Measurements from ENCODE around the gene AOC3. TPM values are rescaled to one million over a fixed set of nuclear protein-coding genes. Genes with fewer than 3 reads are reported as not detected.

Gene AOC3
- polyA plus RNA-seq, 1 donor (not counting 4 experiments of a cell fraction or from before 2014, with no cell fraction given), result 0.22 TPM

DNA sequence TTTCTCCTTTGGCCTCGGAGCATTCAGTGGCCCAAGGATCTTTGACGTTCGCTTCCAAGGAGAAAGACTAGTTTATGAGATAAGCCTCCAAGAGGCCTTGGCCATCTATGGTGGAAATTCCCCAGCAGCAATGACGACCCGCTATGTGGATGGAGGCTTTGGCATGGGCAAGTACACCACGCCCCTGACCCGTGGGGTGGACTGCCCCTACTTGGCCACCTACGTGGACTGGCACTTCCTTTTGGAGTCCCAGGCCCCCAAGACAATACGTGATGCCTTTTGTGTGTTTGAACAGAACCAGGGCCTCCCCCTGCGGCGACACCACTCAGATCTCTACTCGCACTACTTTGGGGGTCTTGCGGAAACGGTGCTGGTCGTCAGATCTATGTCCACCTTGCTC, 1.4 kb downstream of the AOC3 start:
- Histone ChIP-seq H4K20me1 (ENCODE audit: control insufficient read depth, extremely low read depth, insufficient read depth, low read length) (no peaks in the 10 kb centered on the region), H3K4me3 (ENCODE audit: control insufficient read depth in 2 of 3, extremely low read depth in 1 of 3, insufficient read depth in 2 of 3, low read depth in 1 of 3, low read length in 3 of 3) (no peak overlapping the region), H3K9me3 (ENCODE audit: control insufficient read depth, low read depth, low read length) (no peaks in the 10 kb centered on the region), H3K9ac (ENCODE audit: control insufficient read depth, extremely low read depth, insufficient read depth, low read length) (no peak overlapping the region), H3K4me2 (ENCODE audit: control insufficient read depth, extremely low read depth, insufficient read depth, low read depth, low read length) (no peak overlapping the region), H2AFZ (ENCODE audit: control insufficient read depth, low read length) (no peak overlapping the region), H3K27me3 (ENCODE audit: control insufficient read depth, extremely low read depth, insufficient read depth, low read length) (no peaks in the 10 kb centered on the region), H3K4me1 (ENCODE audit: control insufficient read depth, extremely low read depth, insufficient read depth, low read length) (no peaks in the 10 kb centered on the region), H3K79me2 (ENCODE audit: control insufficient read depth, insufficient read depth, low read length) (no peaks in the 10 kb centered on the region), H3K27ac (ENCODE audit: control insufficient read depth, insufficient read depth, low read length) (no peak overlapping the region), H3K9me1 (ENCODE audit: control insufficient read depth, extremely low read depth, insufficient read depth, low read length) (no peaks in the 10 kb centered on the region), H3K36me3 (ENCODE audit: control insufficient read depth in 2 of 2, extremely low read depth in 1 of 2, insufficient read depth in 2 of 2, low read length in 2 of 2) (no peaks in the 10 kb centered on the region)
- DNase-seq (ENCODE audit: low read depth, low spot score), result no peak
- dilution Hi-C loops (cut with MboI; ENCODE audit: extremely low pct_ligation_motif_present, low sequenced_read_pairs), result no loop called here
- FAIRE-seq, result no peak
- TF ChIP-seq, protein P1, sequence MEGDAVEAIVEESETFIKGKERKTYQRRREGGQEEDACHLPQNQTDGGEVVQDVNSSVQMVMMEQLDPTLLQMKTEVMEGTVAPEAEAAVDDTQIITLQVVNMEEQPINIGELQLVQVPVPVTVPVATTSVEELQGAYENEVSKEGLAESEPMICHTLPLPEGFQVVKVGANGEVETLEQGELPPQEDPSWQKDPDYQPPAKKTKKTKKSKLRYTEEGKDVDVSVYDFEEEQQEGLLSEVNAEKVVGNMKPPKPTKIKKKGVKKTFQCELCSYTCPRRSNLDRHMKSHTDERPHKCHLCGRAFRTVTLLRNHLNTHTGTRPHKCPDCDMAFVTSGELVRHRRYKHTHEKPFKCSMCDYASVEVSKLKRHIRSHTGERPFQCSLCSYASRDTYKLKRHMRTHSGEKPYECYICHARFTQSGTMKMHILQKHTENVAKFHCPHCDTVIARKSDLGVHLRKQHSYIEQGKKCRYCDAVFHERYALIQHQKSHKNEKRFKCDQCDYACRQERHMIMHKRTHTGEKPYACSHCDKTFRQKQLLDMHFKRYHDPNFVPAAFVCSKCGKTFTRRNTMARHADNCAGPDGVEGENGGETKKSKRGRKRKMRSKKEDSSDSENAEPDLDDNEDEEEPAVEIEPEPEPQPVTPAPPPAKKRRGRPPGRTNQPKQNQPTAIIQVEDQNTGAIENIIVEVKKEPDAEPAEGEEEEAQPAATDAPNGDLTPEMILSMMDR (optimal IDR thresholded peaks at IDR 0.05 in 1 of 3, IDR thresholded peaks at IDR 0.05 in 1 of 3, conservative IDR thresholded peaks at IDR 0.05 in 1 of 3; ENCODE audit: extremely low read depth in 1 of 3, insufficient read depth in 2 of 3, low read length in 3 of 3), result no peak
- TF ChIP-seq EZH2 (IDR thresholded peaks at IDR 0.05; ENCODE audit: low read length), result no peak

DNA sequence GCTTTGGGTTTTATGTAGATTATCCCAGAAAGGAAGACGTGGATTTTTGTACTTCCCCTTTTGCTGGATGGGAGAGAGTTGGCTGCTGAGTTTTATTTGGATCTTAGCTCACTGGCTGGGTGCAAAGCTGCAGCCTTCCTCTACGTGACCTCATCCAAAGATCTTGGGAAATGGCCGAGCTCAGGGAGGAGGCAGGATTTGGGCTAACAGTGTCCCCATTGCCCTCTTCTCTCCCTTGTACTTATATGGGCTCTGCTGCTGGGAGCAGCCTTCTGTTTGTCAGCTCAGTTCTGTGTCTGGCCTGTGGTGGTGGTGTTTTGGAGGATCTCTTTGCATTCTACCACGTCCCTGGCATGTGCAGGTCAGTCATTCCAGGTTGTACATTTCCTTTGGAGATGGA, 2.0 kb downstream of the AOC3 start:
- no peaks in the 10 kb centered on the region for H3K9me1 ChIP-seq (ENCODE audit: control insufficient read depth, extremely low read depth, insufficient read depth, low read length)
- dilution Hi-C loops (cut with MboI; ENCODE audit: extremely low pct_ligation_motif_present, low sequenced_read_pairs), result no loop called here
- H4K20me1 ChIP-seq (ENCODE audit: control insufficient read depth, extremely low read depth, insufficient read depth, low read length), result no peaks in the 10 kb centered on the region
- H3K27ac ChIP-seq (ENCODE audit: control insufficient read depth, insufficient read depth, low read length), result no peak overlapping the region
- FAIRE-seq (no peak), DNase-seq (ENCODE audit: low read depth, low spot score) (no peak)
- no peaks in the 10 kb centered on the region for H3K36me3 ChIP-seq (ENCODE audit: control insufficient read depth in 2 of 2, extremely low read depth in 1 of 2, insufficient read depth in 2 of 2, low read length in 2 of 2)
- no peak overlapping the region for H3K4me3 ChIP-seq (ENCODE audit: control insufficient read depth in 2 of 3, extremely low read depth in 1 of 3, insufficient read depth in 2 of 3, low read depth in 1 of 3, low read length in 3 of 3)
- TF ChIP-seq, protein P1 (optimal IDR thresholded peaks at IDR 0.05 in 1 of 3, IDR thresholded peaks at IDR 0.05 in 1 of 3, conservative IDR thresholded peaks at IDR 0.05 in 1 of 3; ENCODE audit: extremely low read depth in 1 of 3, insufficient read depth in 2 of 3, low read length in 3 of 3), result no peak
- no peak for TF ChIP-seq EZH2 (IDR thresholded peaks at IDR 0.05; ENCODE audit: low read length)
- H3K9me3 ChIP-seq (ENCODE audit: control insufficient read depth, low read depth, low read length), result no peaks in the 10 kb centered on the region
- H3K4me2 ChIP-seq (ENCODE audit: control insufficient read depth, extremely low read depth, insufficient read depth, low read depth, low read length), result no peak overlapping the region
- H3K79me2 ChIP-seq (ENCODE audit: control insufficient read depth, insufficient read depth, low read length), result no peaks in the 10 kb centered on the region
- no peak overlapping the region for H2AFZ ChIP-seq (ENCODE audit: control insufficient read depth, low read length)
- H3K27me3 ChIP-seq (ENCODE audit: control insufficient read depth, extremely low read depth, insufficient read depth, low read length), result no peaks in the 10 kb centered on the region
- H3K4me1 ChIP-seq (ENCODE audit: control insufficient read depth, extremely low read depth, insufficient read depth, low read length), result no peaks in the 10 kb centered on the region
- H3K9ac ChIP-seq (ENCODE audit: control insufficient read depth, extremely low read depth, insufficient read depth, low read length), result no peak overlapping the region

Measured in keratinocyte (primary cell).